ENCODE results near the gene PIBF1. TPM values are rescaled to one million over a fixed set of nuclear protein-coding genes. Genes with fewer than 3 reads are reported as not detected.

Gene PIBF1, protein sequence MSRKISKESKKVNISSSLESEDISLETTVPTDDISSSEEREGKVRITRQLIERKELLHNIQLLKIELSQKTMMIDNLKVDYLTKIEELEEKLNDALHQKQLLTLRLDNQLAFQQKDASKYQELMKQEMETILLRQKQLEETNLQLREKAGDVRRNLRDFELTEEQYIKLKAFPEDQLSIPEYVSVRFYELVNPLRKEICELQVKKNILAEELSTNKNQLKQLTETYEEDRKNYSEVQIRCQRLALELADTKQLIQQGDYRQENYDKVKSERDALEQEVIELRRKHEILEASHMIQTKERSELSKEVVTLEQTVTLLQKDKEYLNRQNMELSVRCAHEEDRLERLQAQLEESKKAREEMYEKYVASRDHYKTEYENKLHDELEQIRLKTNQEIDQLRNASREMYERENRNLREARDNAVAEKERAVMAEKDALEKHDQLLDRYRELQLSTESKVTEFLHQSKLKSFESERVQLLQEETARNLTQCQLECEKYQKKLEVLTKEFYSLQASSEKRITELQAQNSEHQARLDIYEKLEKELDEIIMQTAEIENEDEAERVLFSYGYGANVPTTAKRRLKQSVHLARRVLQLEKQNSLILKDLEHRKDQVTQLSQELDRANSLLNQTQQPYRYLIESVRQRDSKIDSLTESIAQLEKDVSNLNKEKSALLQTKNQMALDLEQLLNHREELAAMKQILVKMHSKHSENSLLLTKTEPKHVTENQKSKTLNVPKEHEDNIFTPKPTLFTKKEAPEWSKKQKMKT
- 3.8 to 7.8 TPM (median 4.2 TPM) in 5 replicates for total RNA-seq (2022; extraction: Qiagen RNA extraction)

DNA sequence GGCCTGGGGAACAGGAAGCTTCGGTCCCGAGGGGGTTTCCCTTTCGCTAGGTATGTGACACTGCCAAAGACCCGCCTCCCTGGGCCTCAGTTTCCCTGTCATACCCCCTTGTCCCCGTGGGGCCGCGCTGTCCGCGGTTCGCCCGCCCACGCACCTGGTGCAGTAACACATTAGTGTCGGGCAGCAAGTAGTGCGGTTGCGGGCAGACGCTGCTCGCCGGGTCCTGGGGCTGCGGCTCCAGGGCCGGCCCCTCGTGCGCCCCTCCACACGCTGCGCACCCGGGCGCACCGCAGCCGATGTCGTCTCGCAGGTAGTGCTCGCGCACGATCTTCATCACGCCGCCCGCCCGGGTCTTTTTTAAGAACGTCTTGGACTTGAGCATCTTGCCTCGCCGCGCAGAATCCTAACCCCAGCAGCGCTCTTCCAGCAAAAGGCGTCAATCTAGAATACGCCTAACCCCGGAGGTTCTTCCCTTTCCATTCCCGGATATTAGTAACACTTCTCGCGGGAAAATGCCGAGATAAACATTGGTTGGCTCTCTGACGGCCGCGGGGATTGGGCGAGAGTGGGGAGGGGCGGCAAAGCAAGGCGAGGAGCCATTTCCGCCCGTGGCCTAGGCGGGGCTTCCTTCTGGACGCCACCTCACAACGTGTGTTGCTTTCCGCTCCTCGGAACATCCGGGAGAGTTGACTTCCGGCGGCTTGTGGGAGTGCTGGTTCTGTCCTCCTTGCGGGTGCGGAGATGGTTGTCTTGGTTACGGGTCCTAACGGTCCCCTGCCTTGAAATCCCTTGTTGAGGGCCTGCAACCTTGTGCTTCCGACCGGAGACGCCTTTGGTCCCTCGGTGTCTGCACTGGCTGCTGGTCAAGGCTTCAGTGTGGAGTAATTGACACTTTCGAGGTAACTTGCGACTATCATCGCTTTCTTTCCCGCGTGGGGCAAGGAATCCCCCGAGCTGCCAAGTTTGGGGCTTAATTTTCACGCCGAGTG, at the start of gene PIBF1, which contains the start of gene DIS3:
PIBF1 (plus strand) TSS at position 683 of the 989 bp plus-strand sequence. CDS start 1,337 bp downstream, outside the sequence.
DIS3 (minus strand) TSS at position 450 of the 989 bp plus-strand sequence; CDS start at position 382, 68 bp downstream.

GRCh38 chr13:73058736-73059459, 277.0 kb downstream of the PIBF1 start, which contains the start of gene KLF5:
TSS of gene KLF5 (plus strand) at chr13:73059005. CDS start at chr13:73059328, 323 bp downstream.

Other genes starting within 250 kb of the PIBF1 start
- 8.8 to 12.6 TPM (median 10.8 TPM) in 5 replicates for gene MZT1, start 54.5 kb upstream of the PIBF1 start, total RNA-seq (2022; extraction: Qiagen RNA extraction)
- gene BORA, start 54.2 kb upstream of the PIBF1 start, total RNA-seq (2022; extraction: Qiagen RNA extraction) = 6.8 to 9.2 TPM (median 7.6 TPM) in 5 replicates
- 18.2 to 20.8 TPM (median 18.7 TPM) in 5 replicates for gene DIS3, start 233 bp upstream of the PIBF1 start, total RNA-seq (2022; extraction: Qiagen RNA extraction)

Data from A549 treated with Mapracorat at 1 μM for 4 hours (cell line).